Activated CD4-positive, alpha-beta memory T cell treated with anti-CD3 and anti-CD28 coated beads, Interleukin-2, amount 10 ng/mL, durations not matched to agents 7 days and 5 days (primary cell): ENCODE results near the gene NYAP2. TPM values are rescaled to one million over a fixed set of nuclear protein-coding genes. Genes with fewer than 3 reads are reported as not detected.

Experiments used
- CTCF ChIA-PET: fragments of 350-600 bp; sonication (Branson Sonifier 250); formaldehyde crosslinking; loops from one replicate; lab custom pipeline; 2021; ENCODE audit warnings: antibody characterized with exemption, inconsistent platforms; lab: Charles Lee
- POLR2A ChIA-PET: fragments of 350-600 bp; sonication (Branson Sonifier 250); formaldehyde crosslinking; loops from one replicate; lab custom pipeline; 2021; ENCODE audit warnings: antibody characterized with exemption; lab: Charles Lee
- DNase-seq: peaks from one replicate; pipeline ENCODE4 v3.0.0-alpha.2; 2020
- H3K27ac Mint-ChIP-seq: one replicate; pipeline ENCODE4 v1.8.0; 2021; ENCODE audit warnings: mild to moderate bottlenecking, mixed read lengths
- H3K27me3 Mint-ChIP-seq: one replicate; pipeline ENCODE4 v1.8.0; 2021; ENCODE audit warnings: mixed read lengths
- H3K36me3 Mint-ChIP-seq: one replicate; pipeline ENCODE4 v1.8.0; 2021; ENCODE audit warnings: low read depth, mixed read lengths
- H3K4me1 Mint-ChIP-seq: one replicate; pipeline ENCODE4 v1.8.0; 2021; ENCODE audit warnings: mixed read lengths
- H3K4me3 Mint-ChIP-seq: one replicate; pipeline ENCODE4 v1.8.0; 2021; ENCODE audit warnings: mild to moderate bottlenecking, mixed read lengths
- H3K9me3 Mint-ChIP-seq: one replicate; pipeline ENCODE4 v1.8.0; 2021; ENCODE audit warnings: mixed read lengths
- total RNA-seq, 2 experiments: library from RNA; stranded (reverse); gene quantifications; one replicate each; pipeline ENCODE4 v1.2.3, GENCODE V29; 2021

NYAP2 gene
- total RNA-seq, result not detected

GRCh38 chr2:225399504-225399903, at the start of gene NYAP2:
NYAP2 (plus strand) TSS chr2:225399710; CDS start chr2:225408881, 9,171 bp downstream.
- Mint-ChIP-seq H3K36me3 (no peaks in the 10 kb centered on the region), H3K4me3 (no peak within 1 kb of the TSS), H3K4me1 (no peaks in the 10 kb centered on the region), H3K9me3 (no peaks in the 10 kb centered on the region), H3K27ac (no peak within 1 kb of the TSS), H3K27me3 (peaks cover 3% of the 10 kb centered on the region)
- POLR2A ChIA-PET, result no interaction called here
- CTCF ChIA-PET, result no interaction called here
- no peak for DNase-seq

- Mint-ChIP-seq H3K27me3 (peaks cover 2% of the 10 kb centered on the region), H3K27ac (no peak overlapping the region), H3K9me3 (no peaks in the 10 kb centered on the region), H3K4me1 (no peaks in the 10 kb centered on the region), H3K36me3 (no peaks in the 10 kb centered on the region), H3K4me3 (no peak overlapping the region)
- ChIA-PET POLR2A (no interaction called here), CTCF (no interaction called here)
- no peak for DNase-seq
These were observed 45.9 kb upstream of the NYAP2 start for GRCh38 chr2:225353579-225354085.

GRCh38 chr2:225354281-225354774, 45.2 kb upstream of the NYAP2 start:
- Mint-ChIP-seq H3K4me1 (no peaks in the 10 kb centered on the region), H3K4me3 (no peak overlapping the region), H3K27me3 (peaks cover 2% of the 10 kb centered on the region), H3K36me3 (no peaks in the 10 kb centered on the region), H3K27ac (no peak overlapping the region), H3K9me3 (no peaks in the 10 kb centered on the region)
- no peak for DNase-seq
- CTCF ChIA-PET, result no interaction called here
- POLR2A ChIA-PET, result no interaction called here

- no peak for DNase-seq
- Mint-ChIP-seq H3K27ac (no peak overlapping the region), H3K9me3 (no peaks in the 10 kb centered on the region), H3K4me1 (no peaks in the 10 kb centered on the region), H3K4me3 (no peak overlapping the region), H3K27me3 (no peaks in the 10 kb centered on the region), H3K36me3 (no peaks in the 10 kb centered on the region)
- CTCF ChIA-PET, result no interaction called here
- POLR2A ChIA-PET, result no interaction called here
These were observed 43.7 kb upstream of the NYAP2 start for GRCh38 chr2:225355788-225356187.

- CTCF ChIA-PET, result no interaction called here
- Mint-ChIP-seq H3K4me1 (no peaks in the 10 kb centered on the region), H3K36me3 (no peaks in the 10 kb centered on the region), H3K27ac (no peak overlapping the region), H3K27me3 (peaks cover 1% of the 10 kb centered on the region), H3K9me3 (no peaks in the 10 kb centered on the region), H3K4me3 (no peak overlapping the region)
- POLR2A ChIA-PET, result no interaction called here
- no peak for DNase-seq
These were observed 32.8 kb upstream of the NYAP2 start for GRCh38 chr2:225366731-225367130.

GRCh38 chr2:225367482-225367881, 32.0 kb upstream of the NYAP2 start:
- ChIA-PET CTCF (no interaction called here), POLR2A (no interaction called here)
- no peak overlapping the region for H3K4me3 Mint-ChIP-seq
- H3K36me3 Mint-ChIP-seq, result no peaks in the 10 kb centered on the region
- H3K27me3 Mint-ChIP-seq, result peaks cover 1% of the 10 kb centered on the region
- no peaks in the 10 kb centered on the region for H3K9me3 Mint-ChIP-seq
- no peak overlapping the region for H3K27ac Mint-ChIP-seq
- no peaks in the 10 kb centered on the region for H3K4me1 Mint-ChIP-seq
- no peak for DNase-seq

- CTCF ChIA-PET, result no interaction called here
- H3K36me3 Mint-ChIP-seq, result no peaks in the 10 kb centered on the region
- H3K4me3 Mint-ChIP-seq, result no peak overlapping the region
- POLR2A ChIA-PET, result no interaction called here
- peaks cover 2% of the 10 kb centered on the region for H3K27me3 Mint-ChIP-seq
- H3K9me3 Mint-ChIP-seq, result no peaks in the 10 kb centered on the region
- H3K27ac Mint-ChIP-seq, result no peak overlapping the region
- no peak for DNase-seq
- H3K4me1 Mint-ChIP-seq, result no peaks in the 10 kb centered on the region
These were observed 20.5 kb upstream of the NYAP2 start for GRCh38 chr2:225378984-225379383.

- no peak for DNase-seq
- Mint-ChIP-seq H3K4me3 (no peak overlapping the region), H3K9me3 (no peaks in the 10 kb centered on the region), H3K4me1 (no peaks in the 10 kb centered on the region), H3K36me3 (no peaks in the 10 kb centered on the region), H3K27ac (no peak overlapping the region), H3K27me3 (peaks cover 2% of the 10 kb centered on the region)
- ChIA-PET CTCF (no interaction called here), POLR2A (no interaction called here)
These were observed 19.7 kb upstream of the NYAP2 start for GRCh38 chr2:225379856-225380255.

GRCh38 chr2:225381609-225382008, 17.9 kb upstream of the NYAP2 start:
- Mint-ChIP-seq H3K4me3 (no peak overlapping the region), H3K36me3 (no peaks in the 10 kb centered on the region), H3K27ac (no peak overlapping the region), H3K9me3 (no peaks in the 10 kb centered on the region), H3K27me3 (peaks cover 2% of the 10 kb centered on the region), H3K4me1 (no peaks in the 10 kb centered on the region)
- ChIA-PET CTCF (no interaction called here), POLR2A (no interaction called here)
- DNase-seq, result no peak

- ChIA-PET POLR2A (no interaction called here), CTCF (no interaction called here)
- H3K36me3 Mint-ChIP-seq, result no peaks in the 10 kb centered on the region
- DNase-seq, result no peak
- no peak overlapping the region for H3K4me3 Mint-ChIP-seq
- H3K9me3 Mint-ChIP-seq, result no peaks in the 10 kb centered on the region
- no peak overlapping the region for H3K27ac Mint-ChIP-seq
- H3K4me1 Mint-ChIP-seq, result no peaks in the 10 kb centered on the region
- H3K27me3 Mint-ChIP-seq, result peaks cover 2% of the 10 kb centered on the region
These were observed 1.1 kb upstream of the NYAP2 start for GRCh38 chr2:225398372-225398771.

- DNase-seq, result no peak
- ChIA-PET CTCF (no interaction called here), POLR2A (no interaction called here)
- Mint-ChIP-seq H3K36me3 (no peaks in the 10 kb centered on the region), H3K27ac (no peak overlapping the region), H3K4me3 (no peak overlapping the region), H3K27me3 (peaks cover 3% of the 10 kb centered on the region), H3K4me1 (no peaks in the 10 kb centered on the region), H3K9me3 (no peaks in the 10 kb centered on the region)
These were observed 576 bp downstream of the NYAP2 start for GRCh38 chr2:225400060-225400511.

- Mint-ChIP-seq H3K36me3 (no peaks in the 10 kb centered on the region), H3K27ac (no peak overlapping the region), H3K27me3 (peaks cover 3% of the 10 kb centered on the region), H3K9me3 (no peaks in the 10 kb centered on the region), H3K4me3 (no peak overlapping the region), H3K4me1 (no peaks in the 10 kb centered on the region)
- ChIA-PET CTCF (no interaction called here), POLR2A (no interaction called here)
- no peak for DNase-seq
These were observed 1.3 kb downstream of the NYAP2 start for GRCh38 chr2:225400546-225401400.

GRCh38 chr2:225402210-225402776, 2.8 kb downstream of the NYAP2 start:
- Mint-ChIP-seq H3K9me3 (no peaks in the 10 kb centered on the region), H3K27ac (no peak overlapping the region), H3K36me3 (no peaks in the 10 kb centered on the region), H3K27me3 (peaks cover 3% of the 10 kb centered on the region), H3K4me1 (no peaks in the 10 kb centered on the region), H3K4me3 (no peak overlapping the region)
- no peak for DNase-seq
- ChIA-PET POLR2A (no interaction called here), CTCF (no interaction called here)
